22Rv1 (cell line): ENCODE measurements around the gene PCDHA13.
A peak's percentile ranks its signal among the peaks of the same experiment; 100 is the strongest.
"Not testable (repeated sequence)": the region's sequence is repeated elsewhere in the genome, so short reads cannot be mapped to it uniquely, and the experiment has no call there.

Experiments used
- H3K27ac ChIP-seq: fragments of 450-650 bp; 2 replicates; pipeline ENCODE4 v1.5.1; 2017
- CTCF ChIP-seq: fragments of 450-650 bp; IDR thresholded peaks from 2 replicates; pipeline ENCODE4 v1.5.1; 2017; ENCODE audit warnings: mild to moderate bottlenecking
- ZFX ChIP-seq: fragments of 450-650 bp; IDR thresholded peaks from 2 replicates; pipeline ENCODE4 v1.6.1; 2017; ENCODE audit warnings: antibody characterized with exemption, borderline replicate concordance

Gene PCDHA13

DNA sequence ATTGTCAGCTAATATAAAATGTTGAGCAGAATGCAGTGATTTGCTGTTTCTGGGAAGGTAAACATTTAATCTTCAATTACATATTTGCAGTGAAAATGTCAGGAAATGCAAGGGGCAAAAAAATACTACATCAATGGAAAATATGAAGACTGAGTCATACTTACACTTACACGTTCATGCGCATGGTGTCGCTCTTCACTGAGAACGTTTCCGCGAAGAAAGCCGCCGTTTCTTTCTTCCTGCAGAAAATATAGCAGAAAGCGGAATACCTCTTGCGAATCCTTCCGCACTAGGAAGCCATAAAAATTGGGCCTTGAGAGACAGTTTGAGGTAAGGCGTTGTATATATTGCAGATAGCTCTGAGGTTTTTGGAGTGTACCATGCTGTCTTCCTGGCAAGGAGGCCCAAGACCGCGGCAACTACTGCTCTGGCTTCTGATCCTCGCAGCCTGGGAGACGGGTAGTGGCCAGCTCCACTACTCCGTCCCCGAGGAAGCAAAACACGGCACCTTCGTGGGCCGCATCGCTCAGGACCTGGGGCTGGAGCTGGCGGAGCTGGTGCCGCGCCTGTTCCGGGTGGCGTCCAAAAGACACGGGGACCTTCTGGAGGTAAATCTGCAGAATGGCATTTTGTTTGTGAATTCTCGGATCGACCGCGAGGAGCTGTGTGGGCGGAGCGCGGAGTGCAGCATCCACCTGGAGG, at the start of gene PCDHA13:
TSS of gene PCDHA13 (plus strand) at position 236 of the 702 bp plus-strand sequence. CDS start at position 381, 145 bp downstream.
- TF ChIP-seq CTCF, result peak; percentile 70
- TF ChIP-seq ZFX, result no peak
- peak within 1 kb of the TSS; percentile 88 for H3K27ac ChIP-seq

GRCh38 chr5:140833993-140834392, 47.9 kb upstream of the PCDHA13 start, which contains the start of gene PCDHA7:
Gene PCDHA7, plus strand, starts transcription at chr5:140834269. Its CDS starts 115 bp downstream, at chr5:140834384.
- no peak within 1 kb of the TSS for H3K27ac ChIP-seq
- TF ChIP-seq CTCF (no peak), ZFX (no peak)

- H3K27ac ChIP-seq, result not testable (repeated sequence)
Observed at GRCh38 chr5:140834439-140835008, 47.4 kb upstream of the PCDHA13 start.

GRCh38 chr5:140835622-140836510, 46.1 kb upstream of the PCDHA13 start:
- no peak for TF ChIP-seq ZFX
- TF ChIP-seq CTCF, result no peak
- H3K27ac ChIP-seq, result no peak overlapping the region

- TF ChIP-seq ZFX, result no peak
- TF ChIP-seq CTCF, result peak; percentile 88
- H3K27ac ChIP-seq, result peak within 1 kb of the TSS; percentile 67
Observed at GRCh38 chr5:140840978-140841962, 40.7 kb upstream of the PCDHA13 start, which contains the start of gene PCDHA8. Gene PCDHA8, plus strand, starts transcription at chr5:140841187. Its CDS starts 135 bp downstream, at chr5:140841322.

DNA sequence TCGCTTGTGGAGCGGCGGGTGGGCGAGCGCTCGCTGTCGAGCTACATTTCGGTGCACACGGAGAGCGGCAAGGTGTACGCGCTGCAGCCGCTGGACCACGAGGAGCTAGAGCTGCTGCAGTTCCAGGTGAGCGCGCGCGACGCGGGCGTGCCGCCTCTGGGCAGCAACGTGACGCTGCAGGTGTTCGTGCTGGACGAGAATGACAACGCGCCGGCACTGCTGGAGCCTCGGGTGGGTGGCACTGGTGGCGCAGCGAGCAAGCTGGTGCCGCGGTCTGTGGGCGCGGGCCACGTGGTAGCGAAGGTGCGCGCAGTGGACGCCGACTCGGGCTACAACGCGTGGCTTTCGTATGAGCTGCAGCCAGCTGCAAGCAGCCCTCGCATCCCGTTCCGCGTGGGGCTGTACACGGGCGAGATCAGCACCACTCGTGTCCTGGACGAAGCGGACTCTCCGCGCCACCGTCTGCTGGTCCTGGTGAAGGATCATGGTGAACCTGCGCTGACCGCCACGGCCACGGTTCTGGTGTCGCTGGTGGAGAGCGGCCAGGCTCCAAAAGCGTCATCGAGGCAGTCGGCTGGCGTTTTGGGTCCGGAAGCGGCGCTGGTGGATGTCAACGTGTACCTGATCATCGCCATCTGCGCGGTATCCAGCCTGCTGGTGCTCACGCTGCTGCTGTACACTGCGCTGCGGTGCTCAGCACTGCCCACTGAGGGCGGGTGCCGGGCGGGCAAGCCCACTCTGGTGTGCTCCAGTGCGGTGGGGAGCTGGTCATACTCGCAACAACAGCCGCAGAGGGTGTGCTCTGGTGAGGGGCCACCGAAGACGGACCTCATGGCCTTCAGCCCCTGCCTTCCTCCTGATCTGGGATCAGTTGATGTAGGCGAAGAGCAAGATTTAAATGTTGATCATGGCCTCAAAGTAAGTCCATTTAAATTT, 38.9 kb upstream of the PCDHA13 start:
- H3K27ac ChIP-seq, result no peak overlapping the region
- TF ChIP-seq CTCF (no peak), ZFX (no peak)

DNA sequence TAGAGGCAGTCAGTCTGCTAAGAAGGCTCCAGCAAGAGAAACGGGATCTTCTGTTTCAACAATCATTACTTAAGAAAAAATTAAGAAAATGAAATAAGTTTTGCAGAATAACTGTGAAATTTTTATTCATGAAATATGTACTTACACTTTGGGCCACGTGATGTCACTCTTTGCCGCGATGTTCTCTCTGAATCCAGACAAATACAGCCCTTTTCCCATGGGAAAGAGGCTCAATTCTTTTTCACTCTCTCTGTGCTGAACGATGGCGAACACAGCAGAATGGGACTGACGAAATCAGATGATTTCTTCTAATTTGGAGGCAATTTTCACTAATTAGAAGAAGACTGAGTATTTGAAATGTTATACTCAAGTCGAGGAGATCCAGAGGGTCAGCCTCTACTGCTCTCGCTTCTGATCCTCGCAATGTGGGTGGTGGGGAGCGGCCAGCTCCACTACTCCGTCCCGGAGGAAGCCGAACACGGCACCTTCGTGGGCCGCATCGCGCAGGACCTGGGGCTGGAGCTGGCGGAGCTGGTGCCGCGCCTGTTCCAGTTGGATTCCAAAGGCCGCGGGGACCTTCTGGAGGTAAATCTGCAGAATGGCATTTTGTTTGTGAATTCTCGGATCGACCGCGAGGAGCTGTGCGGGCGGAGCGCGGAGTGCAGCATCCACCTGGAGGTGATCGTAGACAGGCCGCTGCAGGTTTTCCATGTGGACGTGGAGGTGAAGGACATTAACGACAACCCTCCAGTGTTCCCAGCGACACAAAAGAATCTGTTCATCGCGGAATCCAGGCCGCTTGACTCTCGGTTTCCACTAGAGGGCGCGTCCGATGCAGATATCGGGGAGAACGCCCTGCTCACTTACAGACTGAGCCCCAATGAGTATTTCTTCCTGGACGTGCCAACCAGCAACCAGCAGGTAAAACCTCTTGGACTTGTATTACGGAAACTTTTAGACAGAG, 33.5 kb upstream of the PCDHA13 start, which contains the start of gene PCDHA9:
TSS of gene PCDHA9 (plus strand) at position 244 of the 964 bp plus-strand sequence. CDS start at position 358, 114 bp downstream.
- H3K27ac ChIP-seq, result not testable (repeated sequence)

DNA sequence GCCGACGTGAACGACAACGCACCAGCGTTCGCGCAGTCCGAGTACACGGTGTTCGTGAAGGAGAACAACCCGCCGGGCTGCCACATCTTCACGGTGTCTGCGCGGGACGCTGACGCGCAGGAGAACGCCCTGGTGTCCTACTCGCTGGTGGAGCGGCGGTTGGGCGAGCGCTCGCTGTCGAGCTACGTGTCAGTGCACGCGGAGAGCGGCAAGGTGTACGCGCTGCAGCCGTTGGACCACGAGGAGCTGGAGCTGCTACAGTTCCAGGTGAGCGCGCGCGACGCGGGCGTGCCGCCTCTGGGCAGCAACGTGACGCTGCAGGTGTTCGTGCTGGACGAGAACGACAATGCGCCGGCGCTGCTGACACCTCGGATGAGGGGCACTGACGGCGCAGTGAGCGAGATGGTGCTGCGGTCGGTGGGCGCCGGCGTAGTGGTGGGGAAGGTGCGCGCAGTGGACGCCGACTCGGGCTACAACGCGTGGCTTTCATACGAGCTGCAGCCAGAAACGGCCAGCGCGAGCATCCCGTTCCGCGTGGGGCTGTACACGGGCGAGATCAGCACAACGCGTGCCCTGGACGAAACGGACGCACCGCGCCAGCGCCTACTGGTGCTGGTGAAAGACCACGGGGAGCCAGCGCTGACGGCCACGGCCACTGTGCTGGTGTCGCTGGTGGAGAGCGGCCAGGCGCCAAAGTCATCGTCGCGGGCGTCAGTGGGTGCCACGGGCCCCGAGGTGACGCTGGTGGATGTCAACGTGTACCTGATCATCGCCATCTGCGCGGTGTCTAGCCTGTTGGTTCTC, 31.9 kb upstream of the PCDHA13 start:
- H3K27ac ChIP-seq, result not testable (repeated sequence)
